ENCODE results near the gene TMOD1.

DNA sequence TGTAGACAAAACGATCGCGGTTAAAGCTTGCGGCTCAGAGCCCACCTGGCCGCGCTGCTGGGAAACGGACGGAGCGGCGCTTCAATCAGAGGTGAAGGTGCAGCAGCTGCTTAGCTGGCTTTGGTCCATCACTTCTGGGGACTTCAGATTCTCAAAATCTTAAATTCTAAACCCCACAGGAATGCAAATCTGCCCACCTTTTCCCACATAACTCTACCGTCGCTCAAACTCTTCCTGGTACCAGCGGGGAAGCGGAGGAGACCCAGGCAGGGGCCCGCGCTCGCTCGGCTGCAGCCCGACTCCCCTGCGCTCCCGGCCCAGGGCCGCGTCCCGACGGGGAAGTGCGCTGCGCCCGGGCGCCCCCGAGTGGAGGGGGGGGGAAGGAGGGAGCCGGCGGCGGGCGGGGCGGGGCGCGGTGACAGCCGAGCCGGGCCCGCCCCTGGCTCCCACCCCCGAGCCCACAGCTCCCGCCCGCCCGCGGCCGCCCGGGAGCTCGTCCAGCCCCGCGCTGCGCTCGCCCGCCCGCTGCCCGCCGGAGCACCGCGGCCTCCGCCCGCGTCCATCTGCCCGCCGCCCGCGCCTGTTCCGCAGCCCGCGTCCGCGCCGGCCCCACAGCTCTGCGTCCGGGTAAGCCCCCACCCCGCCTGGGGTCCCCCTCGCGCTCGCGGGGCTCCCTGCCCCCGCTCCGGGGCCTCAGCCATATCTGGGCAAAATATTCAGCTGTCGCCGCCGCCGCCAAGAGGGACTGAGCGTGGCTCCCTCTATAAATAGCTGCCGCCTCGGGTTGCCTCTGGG lies at the start of gene TMOD1:
- TF ChIP-seq, protein P1, sequence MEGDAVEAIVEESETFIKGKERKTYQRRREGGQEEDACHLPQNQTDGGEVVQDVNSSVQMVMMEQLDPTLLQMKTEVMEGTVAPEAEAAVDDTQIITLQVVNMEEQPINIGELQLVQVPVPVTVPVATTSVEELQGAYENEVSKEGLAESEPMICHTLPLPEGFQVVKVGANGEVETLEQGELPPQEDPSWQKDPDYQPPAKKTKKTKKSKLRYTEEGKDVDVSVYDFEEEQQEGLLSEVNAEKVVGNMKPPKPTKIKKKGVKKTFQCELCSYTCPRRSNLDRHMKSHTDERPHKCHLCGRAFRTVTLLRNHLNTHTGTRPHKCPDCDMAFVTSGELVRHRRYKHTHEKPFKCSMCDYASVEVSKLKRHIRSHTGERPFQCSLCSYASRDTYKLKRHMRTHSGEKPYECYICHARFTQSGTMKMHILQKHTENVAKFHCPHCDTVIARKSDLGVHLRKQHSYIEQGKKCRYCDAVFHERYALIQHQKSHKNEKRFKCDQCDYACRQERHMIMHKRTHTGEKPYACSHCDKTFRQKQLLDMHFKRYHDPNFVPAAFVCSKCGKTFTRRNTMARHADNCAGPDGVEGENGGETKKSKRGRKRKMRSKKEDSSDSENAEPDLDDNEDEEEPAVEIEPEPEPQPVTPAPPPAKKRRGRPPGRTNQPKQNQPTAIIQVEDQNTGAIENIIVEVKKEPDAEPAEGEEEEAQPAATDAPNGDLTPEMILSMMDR (conservative IDR thresholded peaks at IDR 0.05 in 1 of 2, IDR thresholded peaks at IDR 0.05 in 1 of 2; ENCODE audit: low read depth in 1 of 2, low read length in 2 of 2): peak in 1 of 2 donors; percentile 17
- TF ChIP-seq EZH2 (IDR thresholded peaks at IDR 0.05; ENCODE audit: low read length, missing control alignments): peak; percentile 44

Data from fibroblast of lung (primary cell).